ENCODE measurements around the gene RTKN2.
"Not testable (repeated sequence)": the region's sequence is repeated elsewhere in the genome, so short reads cannot be mapped to it uniquely, and the experiment has no call there.

Gene RTKN2

GRCh38 chr10:62250594-62251198, 17.9 kb downstream of the RTKN2 start:
- DNase-seq (ENCODE audit: low read depth, low spot score): peak; percentile 47
- no peak for TF ChIP-seq CTCF (IDR thresholded peaks at IDR 0.05; ENCODE audit: low read depth, low read length)
- in situ Hi-C loops (cut with HindIII; ENCODE audit: low sequenced_read_pairs): no loop called here
- H3K4me3 ChIP-seq (ENCODE audit: low read depth, low read length): no peak overlapping the region

DNA sequence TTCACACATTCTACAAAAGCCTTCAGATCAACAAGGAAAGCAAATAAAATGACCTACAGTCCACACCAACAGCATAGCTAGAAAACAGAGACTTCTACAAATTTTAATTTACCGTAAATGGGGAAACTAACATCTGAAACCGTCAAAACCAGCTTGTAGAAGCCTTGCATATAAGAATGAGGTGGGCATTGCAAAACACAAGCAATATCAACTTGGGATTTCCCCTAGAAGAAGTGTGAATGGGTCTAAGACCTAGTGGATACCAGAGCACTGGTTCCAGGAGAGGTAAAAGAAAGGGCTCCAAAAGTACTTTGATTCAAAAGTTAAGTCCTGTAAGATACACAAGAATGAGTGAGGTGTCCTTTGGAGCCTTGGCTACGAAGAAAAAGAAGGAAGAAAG, 18.7 kb downstream of the RTKN2 start:
- no peak for DNase-seq (ENCODE audit: low read depth, low spot score)
- no peak for TF ChIP-seq CTCF (IDR thresholded peaks at IDR 0.05; ENCODE audit: low read depth, low read length)
- H3K4me3 ChIP-seq (ENCODE audit: low read depth, low read length): no peak overlapping the region
- in situ Hi-C loops (cut with HindIII; ENCODE audit: low sequenced_read_pairs): no loop called here

- no peak overlapping the region for H3K4me3 ChIP-seq (ENCODE audit: low read depth, low read length)
- peak; percentile 44 for TF ChIP-seq CTCF (IDR thresholded peaks at IDR 0.05; ENCODE audit: low read depth, low read length)
- in situ Hi-C loops (cut with HindIII; ENCODE audit: low sequenced_read_pairs): no loop called here
- peak; percentile 35 for DNase-seq (ENCODE audit: low read depth, low spot score)
These were observed 20.2 kb downstream of the RTKN2 start for GRCh38 chr10:62248465-62248864.

GRCh38 chr10:62244785-62245467, 23.7 kb downstream of the RTKN2 start:
- H3K4me3 ChIP-seq (ENCODE audit: low read depth, low read length): no peak overlapping the region
- in situ Hi-C loops (cut with HindIII; ENCODE audit: low sequenced_read_pairs): no loop called here
- peak; percentile 85 for TF ChIP-seq CTCF (IDR thresholded peaks at IDR 0.05; ENCODE audit: low read depth, low read length)
- peak; percentile 80 for DNase-seq (ENCODE audit: low read depth, low spot score)

DNA sequence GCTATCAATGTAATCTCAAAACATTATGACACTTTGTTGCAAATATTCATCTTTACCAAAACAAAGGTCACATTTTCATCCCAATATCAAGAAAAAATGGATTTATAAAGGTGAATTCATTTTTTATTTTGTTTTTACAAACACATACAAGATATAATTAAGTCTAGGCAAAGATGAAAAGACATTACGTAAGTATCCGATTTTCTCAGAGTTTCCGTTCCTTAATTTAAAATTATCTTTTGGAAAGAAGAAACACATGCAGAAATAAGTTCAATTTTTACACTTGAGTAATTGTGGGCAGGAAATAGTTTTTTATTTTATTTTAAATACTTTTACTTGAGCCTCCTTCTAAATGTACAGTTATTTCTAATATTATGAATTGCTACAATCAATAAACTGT, 24.6 kb downstream of the RTKN2 start:
- DNase-seq (ENCODE audit: low read depth, low spot score): no peak
- no peak overlapping the region for H3K4me3 ChIP-seq (ENCODE audit: low read depth, low read length)

DNA sequence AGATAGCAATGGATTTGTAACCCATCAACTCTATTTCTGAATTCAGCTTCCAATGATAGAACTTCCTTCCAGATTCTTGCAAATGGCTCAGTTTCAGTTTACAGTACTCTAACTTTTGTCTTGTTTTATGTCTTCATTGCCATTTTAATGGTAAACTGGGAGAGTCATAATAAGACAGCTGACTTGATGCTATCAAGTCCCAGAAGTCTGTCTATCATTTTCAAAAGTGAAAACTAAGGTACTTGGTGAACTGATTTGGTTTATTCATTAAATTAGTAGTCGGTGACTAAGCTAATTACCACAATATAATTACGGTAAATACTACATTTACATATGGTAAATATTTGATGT, 25.0 kb downstream of the RTKN2 start:
- DNase-seq (ENCODE audit: low read depth, low spot score): no peak
- no peak overlapping the region for H3K4me3 ChIP-seq (ENCODE audit: low read depth, low read length)
- TF ChIP-seq CTCF (IDR thresholded peaks at IDR 0.05; ENCODE audit: low read depth, low read length): no peak
- in situ Hi-C loops (cut with HindIII; ENCODE audit: low sequenced_read_pairs): no loop called here

More for the DNA sequence above, 24.6 kb downstream of the RTKN2 start:
- no peak for TF ChIP-seq CTCF (IDR thresholded peaks at IDR 0.05; ENCODE audit: low read depth, low read length)
- in situ Hi-C loops (cut with HindIII; ENCODE audit: low sequenced_read_pairs): no loop called here

GRCh38 chr10:62242965-62243646, 25.5 kb downstream of the RTKN2 start:
- in situ Hi-C loops (cut with HindIII; ENCODE audit: low sequenced_read_pairs); H3K4me3 ChIP-seq (ENCODE audit: low read depth, low read length): not testable (repeated sequence)
- peak; percentile 90 for DNase-seq (ENCODE audit: low read depth, low spot score)

DNA sequence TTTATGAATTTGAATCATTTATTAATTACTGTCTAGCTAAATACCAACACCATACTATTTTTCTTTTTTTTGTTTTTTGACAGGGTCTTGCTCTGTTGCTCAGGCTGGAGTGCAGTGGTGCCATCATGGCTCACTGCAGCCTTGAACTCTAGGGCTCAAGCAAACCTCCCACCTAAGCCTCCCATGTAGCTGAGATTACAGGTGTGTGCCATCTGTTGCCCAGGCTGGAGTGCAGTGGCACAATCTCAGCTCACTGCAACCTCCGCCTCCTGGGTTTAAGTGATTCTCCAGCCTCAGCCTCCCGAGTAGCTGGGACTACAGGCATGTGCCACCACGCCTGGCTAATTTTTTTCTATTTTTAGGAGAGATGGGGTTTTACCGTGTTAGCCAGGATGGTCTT, 27.1 kb downstream of the RTKN2 start:
- H3K4me3 ChIP-seq (ENCODE audit: low read depth, low read length); DNase-seq (ENCODE audit: low read depth, low spot score); in situ Hi-C loops (cut with HindIII; ENCODE audit: low sequenced_read_pairs): not testable (repeated sequence)
